GM13976 (cell line): ENCODE measurements around the gene GGA1.

ENCODE experiments used
- DNase-seq: peaks from one replicate; pipeline ENCODE4 v3.0.0; 2012; ENCODE audit warnings: low spot score
- in situ Hi-C: fragments of 300-500 bp; cut with MboI; formaldehyde crosslinking; loops from one replicate; pipeline ENCODE4 v1.12.0; 2022; ENCODE audit warnings: low sequenced_read_pairs, mixed read lengths, inconsistent platforms; ENCODE audit not compliant: unreplicated experiment
- TF ChIP-seq, protein P1 (sequence below): IDR thresholded peaks from 2 replicates; pipeline ENCODE4 v1.5.1; 2012; ENCODE audit warnings: borderline replicate concordance, mild to moderate bottlenecking; ENCODE audit not compliant: insufficient read depth; ENCODE audit errors: extremely low read depth, missing control alignments, control extremely low read depth

GGA1 gene

DNA sequence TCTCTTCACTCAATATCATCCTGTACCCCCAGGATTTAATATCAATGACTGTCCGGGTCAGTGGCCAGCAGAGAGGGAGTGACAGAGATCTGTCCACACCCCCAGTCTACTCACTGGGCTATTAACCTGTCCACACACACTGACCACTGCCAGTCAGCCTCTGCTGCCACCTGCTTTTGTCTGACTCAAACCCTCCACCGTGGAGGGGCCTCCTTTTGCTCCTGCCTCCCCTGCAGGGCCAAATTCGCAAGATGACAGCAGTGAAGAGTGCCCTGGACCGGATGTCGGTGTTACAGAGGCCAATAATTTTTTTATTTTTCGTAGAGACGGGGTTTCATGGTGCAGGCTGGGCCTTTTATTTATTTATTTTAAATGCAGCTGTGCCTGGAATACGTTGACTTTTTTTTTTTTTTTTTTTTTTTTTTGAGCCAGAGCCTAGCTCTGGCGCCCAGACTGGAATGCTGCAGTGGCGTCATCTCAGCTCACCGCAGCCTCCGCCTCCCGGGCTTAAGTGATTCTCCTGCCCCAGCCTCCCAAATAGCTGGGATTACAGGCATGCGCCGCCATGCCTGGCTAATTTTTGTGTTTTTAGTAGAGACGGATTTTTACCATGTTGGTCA, 55.0 kb downstream of the GGA1 start:
- in situ Hi-C loops: no loop called here
- TF ChIP-seq, protein P1, sequence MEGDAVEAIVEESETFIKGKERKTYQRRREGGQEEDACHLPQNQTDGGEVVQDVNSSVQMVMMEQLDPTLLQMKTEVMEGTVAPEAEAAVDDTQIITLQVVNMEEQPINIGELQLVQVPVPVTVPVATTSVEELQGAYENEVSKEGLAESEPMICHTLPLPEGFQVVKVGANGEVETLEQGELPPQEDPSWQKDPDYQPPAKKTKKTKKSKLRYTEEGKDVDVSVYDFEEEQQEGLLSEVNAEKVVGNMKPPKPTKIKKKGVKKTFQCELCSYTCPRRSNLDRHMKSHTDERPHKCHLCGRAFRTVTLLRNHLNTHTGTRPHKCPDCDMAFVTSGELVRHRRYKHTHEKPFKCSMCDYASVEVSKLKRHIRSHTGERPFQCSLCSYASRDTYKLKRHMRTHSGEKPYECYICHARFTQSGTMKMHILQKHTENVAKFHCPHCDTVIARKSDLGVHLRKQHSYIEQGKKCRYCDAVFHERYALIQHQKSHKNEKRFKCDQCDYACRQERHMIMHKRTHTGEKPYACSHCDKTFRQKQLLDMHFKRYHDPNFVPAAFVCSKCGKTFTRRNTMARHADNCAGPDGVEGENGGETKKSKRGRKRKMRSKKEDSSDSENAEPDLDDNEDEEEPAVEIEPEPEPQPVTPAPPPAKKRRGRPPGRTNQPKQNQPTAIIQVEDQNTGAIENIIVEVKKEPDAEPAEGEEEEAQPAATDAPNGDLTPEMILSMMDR: no peak
- DNase-seq: no peak

DNA sequence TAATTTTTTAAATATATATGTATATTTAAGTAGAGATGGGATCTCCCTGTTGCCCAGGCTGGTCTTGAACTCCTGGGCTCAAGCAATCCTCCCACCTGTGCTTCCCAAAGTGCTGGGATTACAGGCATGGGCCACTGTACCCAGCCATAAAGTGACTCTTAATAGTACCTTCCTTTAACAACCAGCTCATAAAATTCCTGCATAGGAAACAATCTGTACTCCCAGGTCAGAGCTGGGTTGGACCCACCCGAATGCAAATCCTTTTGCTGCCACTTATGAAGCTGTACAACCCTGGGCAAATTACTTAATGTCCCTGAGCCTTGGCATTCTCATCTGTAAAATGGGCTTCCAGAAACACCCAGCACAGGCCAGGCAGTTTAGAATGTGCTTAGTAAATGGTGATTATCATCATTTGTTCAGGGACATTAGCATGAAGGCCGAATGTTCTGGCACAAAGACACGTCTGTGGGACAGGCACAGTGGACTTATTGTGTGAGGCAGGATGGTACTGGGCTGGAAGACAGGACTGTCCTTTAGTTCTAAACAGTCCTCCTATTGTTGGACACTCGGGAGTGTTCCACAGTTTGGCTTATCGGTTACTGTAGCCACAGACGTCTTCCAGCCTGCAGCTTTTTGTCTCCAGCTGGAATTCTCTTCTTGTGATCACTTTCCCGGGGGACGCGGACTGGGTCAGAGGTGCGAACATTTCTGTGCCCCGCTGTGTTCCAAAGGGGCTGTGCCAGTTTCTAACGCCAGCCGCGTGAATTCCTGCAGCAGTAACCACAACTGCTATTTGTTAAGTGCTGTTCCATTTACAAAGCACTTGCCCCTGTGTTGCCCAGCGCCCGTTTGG, 55.8 kb downstream of the GGA1 start:
- no peak for DNase-seq
- in situ Hi-C loops: no loop called here

GRCh38 chr22:37665487-37665886, 56.9 kb downstream of the GGA1 start:
- no peak for DNase-seq
- TF ChIP-seq, protein P1: no peak
- in situ Hi-C loops: no loop called here

More for the DNA sequence above, 55.8 kb downstream of the GGA1 start:
- TF ChIP-seq, protein P1: no peak

GRCh38 chr22:37669586-37669985, 61.0 kb downstream of the GGA1 start:
- in situ Hi-C loops: no loop called here
- TF ChIP-seq, protein P1: no peak
- DNase-seq: no peak

DNA sequence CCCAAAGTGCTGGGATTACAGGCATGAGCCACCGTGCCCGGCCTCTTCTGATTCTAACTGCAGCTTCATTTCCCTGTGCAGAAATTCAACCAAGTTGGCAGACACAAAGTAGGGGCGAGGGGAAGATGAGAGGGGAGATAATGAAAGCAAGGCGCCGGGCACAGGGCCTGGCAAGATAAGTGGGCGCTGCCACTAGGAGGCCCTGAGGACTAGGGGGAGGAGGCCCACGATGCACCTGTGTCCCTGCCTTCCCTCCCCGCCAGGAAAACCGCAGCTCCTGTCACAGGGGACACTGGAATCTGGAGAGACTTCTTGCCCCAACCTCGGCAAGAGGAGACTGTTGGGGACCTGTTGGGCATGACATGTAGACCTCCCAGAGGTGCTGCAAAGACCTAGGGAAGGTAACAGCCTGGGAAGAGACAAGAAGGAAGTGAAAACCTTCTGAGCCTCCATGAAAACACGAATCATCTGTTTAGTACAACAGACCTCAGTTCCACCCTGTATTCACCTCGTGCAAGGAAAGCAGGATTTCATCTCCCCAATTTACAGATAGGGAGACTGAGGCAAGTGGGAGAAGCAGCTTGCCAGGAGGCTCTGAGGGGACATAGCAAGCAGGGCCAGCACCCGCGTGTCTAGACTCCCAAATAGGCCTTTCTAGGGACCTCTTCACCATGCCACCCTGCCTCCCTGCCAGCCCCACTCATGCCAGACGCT, 63.7 kb downstream of the GGA1 start:
- in situ Hi-C loops: no loop called here
- no peak for DNase-seq

GRCh38 chr22:37672920-37673455, 64.4 kb downstream of the GGA1 start:
- DNase-seq: no peak
- in situ Hi-C loops: no loop called here
- TF ChIP-seq, protein P1: no peak

More for the DNA sequence above, 63.7 kb downstream of the GGA1 start:
- TF ChIP-seq, protein P1: no peak
